CD4-positive, alpha-beta T cell (primary cell): ENCODE results near the gene TMEM139. TPM values are rescaled to one million over a fixed set of nuclear protein-coding genes. Genes with fewer than 3 reads are reported as not detected.

Experiments
- ATAC-seq: fragments of 200-7000 bp; cut with Tn5 transposase; one replicate; pipeline ENCODE4 v1.10.0; 2022; ENCODE audit warnings: mild to moderate bottlenecking; ENCODE audit not compliant: poor library complexity
- CTCF ChIA-PET: fragments of 350-600 bp; sonication (Branson Sonifier 250); formaldehyde crosslinking; loops from one replicate; lab custom pipeline; 2021; ENCODE audit warnings: antibody characterized with exemption, inconsistent platforms; lab: Charles Lee
- POLR2A ChIA-PET: fragments of 350-600 bp; sonication (Branson Sonifier 250); formaldehyde crosslinking; loops from one replicate; lab custom pipeline; 2021; ENCODE audit warnings: antibody characterized with exemption, inconsistent platforms; lab: Charles Lee
- DNase-seq, 14 experiments: peaks; one replicate each; pipeline ENCODE4 v3.0.0-alpha.2; 2013 to 2020; ENCODE audit warnings: mixed read lengths in 2 of 14
- H3K27ac ChIP-seq, 2 donors: one replicate each; pipeline versions ENCODE4 v1.5.1 to v1.7.0; 2013; ENCODE audit warnings: low read length in 2 of 2, low read depth in 1 of 2, mild to moderate bottlenecking in 1 of 2
- H3K27me3 ChIP-seq, 2 experiments: 1 replicate in 1 of 2; 2 replicates in 1 of 2; pipeline versions ENCODE4 v1.6.1 to v1.7.0; 2013; ENCODE audit warnings: low read length in 2 of 2, control low read depth in 1 of 2, mild to moderate bottlenecking in 1 of 2, moderate library complexity in 1 of 2; ENCODE audit not compliant: insufficient read depth in 2 of 2, control insufficient read depth in 1 of 2
- H3K36me3 ChIP-seq: one replicate; pipeline ENCODE4 v1.6.1; 2013; ENCODE audit warnings: low read length, control low read depth; ENCODE audit not compliant: insufficient read depth
- H3K4me1 ChIP-seq: one replicate; pipeline ENCODE4 v1.6.1; 2013; ENCODE audit warnings: low read length, control low read depth; ENCODE audit not compliant: insufficient read depth
- H3K4me3 ChIP-seq: one replicate; pipeline ENCODE4 v1.5.1; 2013; ENCODE audit warnings: mild to moderate bottlenecking, low read length, moderate library complexity
- H3K9me3 ChIP-seq, 2 experiments: 1 replicate in 1 of 2; 2 replicates in 1 of 2; pipeline versions ENCODE4 v1.6.1 to v1.7.0; 2013; ENCODE audit warnings: low read length in 2 of 2, mild to moderate bottlenecking in 2 of 2, control low read depth in 1 of 2, moderate library complexity in 1 of 2; ENCODE audit not compliant: control insufficient read depth in 1 of 2, insufficient read depth in 1 of 2
- H3K27ac Mint-ChIP-seq: one replicate; pipeline ENCODE4 v1.8.0; 2020; ENCODE audit warnings: mixed read lengths
- H3K27me3 Mint-ChIP-seq: one replicate; pipeline ENCODE4 v1.8.0; 2021; ENCODE audit warnings: mixed read lengths
- H3K36me3 Mint-ChIP-seq: one replicate; pipeline ENCODE4 v1.8.0; 2021; ENCODE audit warnings: low read depth, mixed read lengths
- H3K4me1 Mint-ChIP-seq: one replicate; pipeline ENCODE4 v1.8.0; 2021; ENCODE audit warnings: low read depth, mixed read lengths
- H3K4me3 Mint-ChIP-seq: one replicate; pipeline ENCODE4 v1.8.0; 2020; ENCODE audit warnings: mild to moderate bottlenecking, mixed read lengths
- H3K9me3 Mint-ChIP-seq: one replicate; pipeline ENCODE4 v1.8.0; 2020; ENCODE audit warnings: mixed read lengths
- CTCF ChIP-seq: fragments of 200-600 bp; IDR thresholded peaks from one replicate; pipeline ENCODE4 v1.8.0; 2022; ENCODE audit warnings: antibody characterized with exemption, mild to moderate bottlenecking
- intact Hi-C, 2 experiments: fragments of 100-400 bp; cut with DNase I in 1 of 2; cut with micrococcal nuclease in 1 of 2; formaldehyde crosslinking; loops; one replicate each; pipeline versions ENCODE4 v1.15.1 to v1.9.0; 2023 to 2025; cut with DNase I, micrococcal nuclease
- total RNA-seq, 174 experiments: library from RNA in 2 of 174; stranded (reverse) in 2 of 174; gene quantifications; one replicate each; pipeline ENCODE4 v1.2.3 and lab custom pipeline; 2021 to 2026

Gene TMEM139
- total RNA-seq, 2 experiments from 2014 or later, result 0.20 to 0.27 TPM

GRCh38 chr7:143279186-143280098 lies 5.3 kb upstream of the TMEM139 start:
- H3K27ac Mint-ChIP-seq, result peak overlapping the region; percentile 88

GRCh38 chr7:143280160-143280559 lies 4.6 kb upstream of the TMEM139 start:
- peak overlapping the region; percentile 37 to 74 for H3K27ac ChIP-seq
- no peak for ATAC-seq
- Mint-ChIP-seq H3K27ac (peak overlapping the region; percentile 88), H3K9me3 (no peaks in the 10 kb centered on the region), H3K36me3 (no peaks in the 10 kb centered on the region), H3K4me3 (peak overlapping the region; percentile 78), H3K27me3 (no peaks in the 10 kb centered on the region), H3K4me1 (peaks cover 43% of the 10 kb centered on the region)
- TF ChIP-seq CTCF, result no peak
- ChIA-PET POLR2A (interaction anchor here (0.8 to 3.8 kb wide), 12 partner anchors 8 to 472 kb away, joined by 3 to 41 read pairs (median 6); partner anchors contain the start of genes CASP2 and GSTK1), CTCF (interaction anchor here (0.8 to 3.2 kb wide), 8 partner anchors 10 to 65 kb away, joined by 3 to 24 read pairs (median 4); partner anchors contain the start of gene GSTK1)
- H3K4me3 ChIP-seq, result peak overlapping the region; percentile 28
- no peaks in the 10 kb centered on the region for H3K9me3 ChIP-seq
- peaks cover 30% of the 10 kb centered on the region for H3K4me1 ChIP-seq
- no peak for DNase-seq
- intact Hi-C loops, result loop anchor here in 1 of 2 experiments (10.0 kb wide), 1 partner anchor 425 kb away; the partner anchor contains the start of gene EPHB6
- no peaks in the 10 kb centered on the region for H3K36me3 ChIP-seq
- no peaks in the 10 kb centered on the region for H3K27me3 ChIP-seq

More at GRCh38 chr7:143279186-143280098, 5.3 kb upstream of the TMEM139 start:
- H3K36me3 ChIP-seq, result no peaks in the 10 kb centered on the region
- peaks cover 30% of the 10 kb centered on the region for H3K4me1 ChIP-seq
- DNase-seq, result peak in 3 of 14 experiments; percentile 56 to 78 (median 67)
- peak overlapping the region; percentile 37 to 74 for H3K27ac ChIP-seq
- CTCF ChIA-PET, result interaction anchor here (0.8 to 3.2 kb wide), 8 partner anchors 10 to 101 kb away, joined by 3 to 24 read pairs (median 6); partner anchors contain the start of gene GSTK1
- H3K4me1 Mint-ChIP-seq, result peaks cover 42% of the 10 kb centered on the region
- no peaks in the 10 kb centered on the region for H3K9me3 ChIP-seq
- no peaks in the 10 kb centered on the region for H3K27me3 Mint-ChIP-seq
- POLR2A ChIA-PET, result interaction anchor here (0.6 to 3.8 kb wide), 14 partner anchors 9 to 471 kb away, joined by 3 to 41 read pairs (median 6); partner anchors contain the start of genes CASP2 and GSTK1
- TF ChIP-seq CTCF, result no peak
- H3K4me3 ChIP-seq, result peak overlapping the region; percentile 28
- no peaks in the 10 kb centered on the region for H3K36me3 Mint-ChIP-seq
- no peaks in the 10 kb centered on the region for H3K27me3 ChIP-seq
- peak; percentile 84 for ATAC-seq
- H3K9me3 Mint-ChIP-seq, result no peaks in the 10 kb centered on the region
- intact Hi-C loops, result loop anchor here in 1 of 2 experiments (10.0 kb wide), 1 partner anchor 425 kb away; the partner anchor contains the start of gene EPHB6
- peak overlapping the region; percentile 78 for H3K4me3 Mint-ChIP-seq

GRCh38 chr7:143280566-143280965 lies 4.2 kb upstream of the TMEM139 start:
- Histone ChIP-seq H3K4me3 (no peak overlapping the region), H3K9me3 (no peaks in the 10 kb centered on the region), H3K36me3 (no peaks in the 10 kb centered on the region), H3K27ac (no peak overlapping the region), H3K4me1 (peaks cover 30% of the 10 kb centered on the region), H3K27me3 (no peaks in the 10 kb centered on the region)
- ATAC-seq, result no peak
- CTCF ChIA-PET, result interaction anchor here (0.8 to 3.2 kb wide), 6 partner anchors 13 to 65 kb away, joined by 3 to 24 read pairs (median 6); partner anchors contain the start of gene GSTK1
- Mint-ChIP-seq H3K9me3 (no peaks in the 10 kb centered on the region), H3K27me3 (no peaks in the 10 kb centered on the region), H3K27ac (peak overlapping the region; percentile 88), H3K36me3 (no peaks in the 10 kb centered on the region), H3K4me3 (peak overlapping the region; percentile 18), H3K4me1 (peaks cover 43% of the 10 kb centered on the region)
- intact Hi-C loops, result loop anchor here in 1 of 2 experiments (10.0 kb wide), 1 partner anchor 426 kb away; the partner anchor contains the start of gene EPHB6
- DNase-seq, result no peak
- POLR2A ChIA-PET, result interaction anchor here (0.8 to 3.8 kb wide), 6 partner anchors 11 to 472 kb away, joined by 5 to 41 read pairs (median 8); partner anchors contain the start of gene GSTK1
- TF ChIP-seq CTCF, result no peak
